HepG2 (cell line): ENCODE data around the gene NCLN. TPM values are rescaled to one million over a fixed set of nuclear protein-coding genes. Genes with fewer than 3 reads are reported as not detected.

Experiments used
- HNRNPL ChIP-seq: fragments of 200-400 bp; formaldehyde crosslinking; IDR thresholded peaks from 2 replicates; pipeline ENCODE4 v1.6.1; 2017; ENCODE audit warnings: mild to moderate bottlenecking, low read depth, low read length
- REL ChIP-seq: sonication (generic); formaldehyde crosslinking; conservative IDR thresholded peaks from 2 replicates; pipeline ENCODE4 v1.8.0; 2022; ENCODE audit warnings: mild to moderate bottlenecking, missing genetic modification reagents, moderate library complexity
- ZBTB40 ChIP-seq, 2 experiments: fragments of 450-650 bp in 1 of 2; sonication (generic) in 1 of 2; formaldehyde crosslinking in 1 of 2; IDR thresholded peaks; 2 replicates each; pipeline versions ENCODE4 v1.6.1 to v1.8.0; 2016 to 2022; ENCODE audit warnings: antibody characterized with exemption in 1 of 2, mild to moderate bottlenecking in 1 of 2, missing genetic modification reagents in 1 of 2
- ZNF367 ChIP-seq: sonication (generic); formaldehyde crosslinking; IDR thresholded peaks from 2 replicates; pipeline ENCODE4 v1.4.0; 2020; ENCODE audit warnings: missing genetic modification reagents, borderline replicate concordance
- polyA plus RNA-seq, 8 experiments: library from polyadenylated mRNA; depleted of rRNA in 3 of 8; stranded (reverse) in 7 of 8; unstranded in 1 of 8; fragments of >200 nt; fragmentation: Illumina TruSeq in 4 of 8; extraction: Trizol in 4 of 8; gene quantifications; 2 replicates each; pipeline versions ENCODE4 v1.2.1 to v1.2.3, GENCODE V29; 2011 to 2016; ENCODE audit warnings: low read depth in 4 of 8, missing spikeins in 1 of 8, mixed read lengths in 1 of 8; ENCODE audit not compliant: insufficient read depth in 1 of 8
- total RNA-seq, 5 experiments: library from RNA; depleted of rRNA; stranded (reverse); fragments of >200 nt; fragmentation: Illumina TruSeq; extraction: Trizol; gene quantifications; 2 replicates each; pipeline ENCODE4 v1.2.3, GENCODE V29; 2016; ENCODE audit warnings: low read depth in 1 of 5

The NCLN gene
- total and polyA plus RNA-seq, 2 of the 13 experiments (the other 11 are each of a cell fraction or from before 2014, with no cell fraction given): 42.6 to 56.0 TPM

GRCh38 chr19:3188627-3189596, 3.2 kb downstream of the NCLN start (continued):
- TF ChIP-seq ZBTB40 (IDR thresholded peaks at IDR 0.05) (peak; percentile 81), ZBTB40 (CRISPR knock-in tag; IDR thresholded peaks at IDR 0.05) (peak; percentile 99), HNRNPL (0 out of 2 replicates have a peak, but pooled peaks have one; percentile 46), ZNF367 (no peak), REL (CRISPR knock-in tag) (no peak)
